Sigmoid colon (tissue), 4 donors: ENCODE results near the gene ANO2.

Experiments
- CTCF ChIP-seq, 4 experiments: fragments of 450-650 bp in 3 of 4; fragments of 200-600 bp in 1 of 4; IDR thresholded peaks; one replicate each; pipeline ENCODE4 v1.5.1; 2016 to 2019; ENCODE audit warnings: antibody characterized with exemption in 4 of 4, mild to moderate bottlenecking in 3 of 4, moderate library complexity in 2 of 4
- POLR2A ChIP-seq, 2 donors: fragments of 450-650 bp; IDR thresholded peaks; one replicate each; pipeline ENCODE4 v1.6.1; 2016; ENCODE audit warnings: antibody characterized with exemption in 2 of 2, mild to moderate bottlenecking in 2 of 2, moderate library complexity in 2 of 2
- POLR2AphosphoS5 ChIP-seq, 4 donors: sonication (generic); formaldehyde crosslinking; IDR thresholded peaks; one replicate each; pipeline ENCODE4 v1.6.1; 2017; ENCODE audit warnings: antibody characterized with exemption in 4 of 4

GRCh38 chr12:5614256-5614655 is 330.8 kb downstream of the ANO2 start:
- TF ChIP-seq CTCF (IDR thresholded peaks at IDR 0.05) = no peak
- TF ChIP-seq POLR2AphosphoS5 (IDR thresholded peaks at IDR 0.05) = no peak
- no peak for TF ChIP-seq POLR2A (IDR thresholded peaks at IDR 0.05)
